Measurements from ENCODE around the gene ANKRD13B.

DNA sequence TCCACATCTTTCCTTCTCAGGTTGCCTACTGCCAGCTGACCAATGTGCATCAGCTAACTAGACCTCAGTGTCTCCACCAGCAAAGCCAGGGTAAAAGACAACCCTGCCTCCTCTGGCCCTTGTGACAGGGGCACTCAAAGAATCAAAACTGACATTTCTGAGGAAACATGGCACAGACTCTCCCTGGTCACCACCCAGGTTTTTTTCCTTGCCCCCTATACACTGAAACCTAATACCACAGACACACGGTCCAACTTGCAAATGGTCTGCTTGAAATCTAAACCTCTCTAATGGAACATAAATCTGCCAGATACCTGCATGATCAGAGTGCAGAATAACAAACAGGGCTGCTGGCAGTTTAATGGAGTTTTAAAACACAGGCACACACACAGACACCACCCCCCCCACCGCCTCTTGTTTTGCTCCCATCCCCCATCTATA lies 49.3 kb downstream of the ANKRD13B start:
- TF ChIP-seq, protein P1, sequence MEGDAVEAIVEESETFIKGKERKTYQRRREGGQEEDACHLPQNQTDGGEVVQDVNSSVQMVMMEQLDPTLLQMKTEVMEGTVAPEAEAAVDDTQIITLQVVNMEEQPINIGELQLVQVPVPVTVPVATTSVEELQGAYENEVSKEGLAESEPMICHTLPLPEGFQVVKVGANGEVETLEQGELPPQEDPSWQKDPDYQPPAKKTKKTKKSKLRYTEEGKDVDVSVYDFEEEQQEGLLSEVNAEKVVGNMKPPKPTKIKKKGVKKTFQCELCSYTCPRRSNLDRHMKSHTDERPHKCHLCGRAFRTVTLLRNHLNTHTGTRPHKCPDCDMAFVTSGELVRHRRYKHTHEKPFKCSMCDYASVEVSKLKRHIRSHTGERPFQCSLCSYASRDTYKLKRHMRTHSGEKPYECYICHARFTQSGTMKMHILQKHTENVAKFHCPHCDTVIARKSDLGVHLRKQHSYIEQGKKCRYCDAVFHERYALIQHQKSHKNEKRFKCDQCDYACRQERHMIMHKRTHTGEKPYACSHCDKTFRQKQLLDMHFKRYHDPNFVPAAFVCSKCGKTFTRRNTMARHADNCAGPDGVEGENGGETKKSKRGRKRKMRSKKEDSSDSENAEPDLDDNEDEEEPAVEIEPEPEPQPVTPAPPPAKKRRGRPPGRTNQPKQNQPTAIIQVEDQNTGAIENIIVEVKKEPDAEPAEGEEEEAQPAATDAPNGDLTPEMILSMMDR (IDR thresholded peaks at IDR 0.05) = no peak
- TF ChIP-seq EZH2 (IDR thresholded peaks at IDR 0.05) (no peak), EZH2phosphoT487 (IDR thresholded peaks at IDR 0.05) (no peak)
